B cell (primary cell): Measurements from ENCODE around the gene KLF12. TPM values are rescaled to one million over a fixed set of nuclear protein-coding genes. Genes with fewer than 3 reads are reported as not detected.

Experiments used
- ATAC-seq: fragments of 200-7000 bp; cut with Tn5 transposase; one replicate; pipeline ENCODE4 v1.10.0; 2021; ENCODE audit warnings: low read depth, mild to moderate bottlenecking, moderate number of reproducible peaks, moderate library complexity
- CTCF ChIA-PET: fragments of 350-600 bp; sonication (Branson Sonifier 250); formaldehyde crosslinking; loops from one replicate; lab custom pipeline; 2021; ENCODE audit warnings: antibody characterized with exemption, inconsistent platforms; lab: Charles Lee
- POLR2A ChIA-PET: fragments of 350-600 bp; sonication (Branson Sonifier 250); formaldehyde crosslinking; loops from one replicate; lab custom pipeline; 2021; ENCODE audit warnings: antibody characterized with exemption; lab: Charles Lee
- DNase-seq: peaks from one replicate; pipeline ENCODE4 v3.0.0; 2013
- H2AFZ ChIP-seq: 2 replicates; pipeline ENCODE4 v1.6.1; 2012; ENCODE audit warnings: mild to moderate bottlenecking, low read depth, low read length; ENCODE audit not compliant: insufficient read depth, poor library complexity, severe bottlenecking
- H3K27ac ChIP-seq, 2 donors: 1 replicate in 1 of 2; 2 replicates in 1 of 2; pipeline ENCODE4 v1.5.1; 2012 to 2013; ENCODE audit warnings: low read length in 2 of 2, mild to moderate bottlenecking in 2 of 2, moderate library complexity in 1 of 2
- H3K27me3 ChIP-seq, 4 experiments: fragments of 200-600 bp in 1 of 4; sonication (generic) in 1 of 4; replicated peaks in 1 of 4; 1 replicate in 2 of 4; 2 replicates in 2 of 4; pipeline versions ENCODE4 v1.6.1 to v1.7.0; 2013 to 2016; ENCODE audit warnings: low read length in 3 of 4, mild to moderate bottlenecking in 2 of 4, mixed read lengths in 1 of 4, moderate library complexity in 1 of 4; ENCODE audit not compliant: insufficient read depth in 4 of 4, control insufficient read depth in 3 of 4; ENCODE audit errors: control extremely low read depth in 1 of 4
- H3K36me3 ChIP-seq, 2 experiments: replicated peaks in 1 of 2; 1 replicate in 1 of 2; 2 replicates in 1 of 2; pipeline versions ENCODE4 v1.6.1 to v1.7.1; 2013; ENCODE audit warnings: low read length in 1 of 2; ENCODE audit not compliant: insufficient read depth in 2 of 2, control insufficient read depth in 1 of 2; ENCODE audit errors: control extremely low read depth in 1 of 2, extremely low read depth in 1 of 2
- H3K4me1 ChIP-seq, 2 donors: fragments of 200-600 bp in 1 of 2; sonication (generic) in 1 of 2; 1 replicate in 1 of 2; 2 replicates in 1 of 2; pipeline versions ENCODE4 v1.5.1 to v1.6.1; 2013 to 2017; ENCODE audit warnings: low read length in 2 of 2; ENCODE audit not compliant: control insufficient read depth in 2 of 2, insufficient read depth in 2 of 2
- H3K4me2 ChIP-seq: replicated peaks from 2 replicates; pipeline ENCODE3; 2012; ENCODE audit warnings: mild to moderate bottlenecking, low read depth, low read length; ENCODE audit not compliant: poor library complexity, severe bottlenecking
- H3K4me3 ChIP-seq, 5 experiments: fragments of 200-600 bp in 1 of 5; sonication (generic) in 1 of 5; 1 replicate in 3 of 5; 2 replicates in 2 of 5; pipeline versions ENCODE4 v1.5.1 to v1.7.0; 2011 to 2016; ENCODE audit warnings: low read length in 4 of 5, mild to moderate bottlenecking in 4 of 5, low read depth in 2 of 5, control low read depth in 1 of 5, moderate library complexity in 1 of 5; ENCODE audit not compliant: insufficient read depth in 1 of 5; ENCODE audit errors: control extremely low read depth in 1 of 5, extremely low read depth in 1 of 5
- H3K79me2 ChIP-seq: fragments of 200-600 bp; sonication (generic); one replicate; pipeline ENCODE4 v1.6.0; 2016; ENCODE audit warnings: low read length; ENCODE audit not compliant: control insufficient read depth, insufficient read depth
- H3K9ac ChIP-seq: fragments of 200-600 bp; sonication (generic); 2 replicates; pipeline ENCODE4 v1.6.1; 2017; ENCODE audit warnings: mild to moderate bottlenecking, low read length, moderate library complexity
- H3K9me3 ChIP-seq, 3 donors: one replicate each; pipeline versions ENCODE4 v1.6.1 to v1.7.1; 2013; ENCODE audit warnings: low read length in 2 of 3; ENCODE audit not compliant: control insufficient read depth in 2 of 3, insufficient read depth in 1 of 3; ENCODE audit errors: control extremely low read depth in 1 of 3
- H4K20me1 ChIP-seq: 2 replicates; pipeline ENCODE4 v1.6.0; 2012; ENCODE audit warnings: mild to moderate bottlenecking, low read length; ENCODE audit not compliant: insufficient read depth, control insufficient read depth, poor library complexity, severe bottlenecking
- H3K27ac Mint-ChIP-seq: one replicate; pipeline ENCODE4 v1.8.0; 2021; ENCODE audit warnings: mixed read lengths
- H3K27me3 Mint-ChIP-seq: one replicate; pipeline ENCODE4 v1.8.0; 2021; ENCODE audit warnings: mixed read lengths
- H3K4me1 Mint-ChIP-seq: one replicate; pipeline ENCODE4 v1.8.0; 2021; ENCODE audit warnings: mixed read lengths
- H3K4me3 Mint-ChIP-seq: one replicate; pipeline ENCODE4 v1.8.0; 2021; ENCODE audit warnings: mixed read lengths
- H3K9me3 Mint-ChIP-seq: one replicate; pipeline ENCODE4 v1.8.0; 2022; ENCODE audit warnings: mixed read lengths; ENCODE audit not compliant: insufficient read depth
- CTCF ChIP-seq: fragments of 200-600 bp; IDR thresholded peaks from one replicate; pipeline ENCODE4 v1.8.0; 2022; ENCODE audit warnings: antibody characterized with exemption, mild to moderate bottlenecking
- EZH2 ChIP-seq: IDR thresholded peaks from 2 replicates; pipeline ENCODE4 v1.6.1; 2012; ENCODE audit warnings: borderline replicate concordance, low read depth, mild to moderate bottlenecking, moderate library complexity, low read length; ENCODE audit not compliant: insufficient read depth, poor library complexity, severe bottlenecking
- WGBS: methylation state at CpG from one replicate; pipeline ENCODE4 v1.1.5; 2013; ENCODE audit warnings: missing lambda C conversion rate; ENCODE audit not compliant: insufficient coverage; 5-methylcytosine and 5-hydroxymethylcytosine counted together
- intact Hi-C: fragments of 100-400 bp; cut with micrococcal nuclease; formaldehyde crosslinking; loops from one replicate; pipeline ENCODE4 v1.10.0; 2022
- polyA plus RNA-seq: library from polyadenylated mRNA; depleted of rRNA; stranded (reverse); fragments of >200 nt; gene quantifications from 2 replicates; pipeline ENCODE4 v1.2.3, GENCODE V29; 2012
- total RNA-seq, 2 donors: library from RNA; stranded (reverse); fragments of 120-200 nt in 1 of 2; gene quantifications; 1 replicate in 1 of 2; 2 replicates in 1 of 2; pipeline versions ENCODE4 v1.2.3 to v1.2.4, GENCODE V29; 2013 to 2022

The KLF12 gene
- total and polyA plus RNA-seq, 2 donors (not counting 1 experiment from before 2014, with no cell fraction given), result 6.7 to 55.7 TPM

GRCh38 chr13:74158571-74159352 is 24.6 kb upstream of the KLF12 start:
- no peak overlapping the region for H2AFZ ChIP-seq
- no peak overlapping the region for H3K4me2 ChIP-seq
- no CpG with 5 or more reads among the region's 3 CpGs for WGBS
- Mint-ChIP-seq H3K4me3 (no peak overlapping the region), H3K9me3 (no peaks in the 10 kb centered on the region), H3K27ac (no peak overlapping the region), H3K27me3 (peaks cover 3% of the 10 kb centered on the region), H3K4me1 (no peaks in the 10 kb centered on the region)
- H3K27me3 ChIP-seq, result no peaks in the 10 kb centered on the region
- DNase-seq (no peak), ATAC-seq (no peak)
- H3K9me3 ChIP-seq, result no peaks in the 10 kb centered on the region
- intact Hi-C loops, result no loop called here
- H3K27ac ChIP-seq, result no peak overlapping the region
- H3K4me3 ChIP-seq, result no peak overlapping the region
- H3K4me1 ChIP-seq, result no peaks in the 10 kb centered on the region
- H3K36me3 ChIP-seq, result no peaks in the 10 kb centered on the region
- CTCF ChIA-PET, result no interaction called here
- no peak for TF ChIP-seq EZH2
- TF ChIP-seq CTCF, result no peak
- H3K9ac ChIP-seq, result no peak overlapping the region
- no peaks in the 10 kb centered on the region for H4K20me1 ChIP-seq
- H3K79me2 ChIP-seq, result no peaks in the 10 kb centered on the region
- POLR2A ChIA-PET, result no interaction called here

- Histone ChIP-seq H3K27me3 (no peaks in the 10 kb centered on the region), H4K20me1 (no peaks in the 10 kb centered on the region), H3K9me3 (no peaks in the 10 kb centered on the region), H3K4me2 (no peak overlapping the region), H3K36me3 (no peaks in the 10 kb centered on the region), H3K79me2 (no peaks in the 10 kb centered on the region), H3K4me3 (no peak overlapping the region), H3K27ac (no peak overlapping the region), H2AFZ (no peak overlapping the region), H3K9ac (no peak overlapping the region), H3K4me1 (no peaks in the 10 kb centered on the region)
- H3K4me1 Mint-ChIP-seq, result no peaks in the 10 kb centered on the region
- CTCF ChIA-PET, result no interaction called here
- POLR2A ChIA-PET, result no interaction called here
- H3K9me3 Mint-ChIP-seq, result no peaks in the 10 kb centered on the region
- no peak overlapping the region for H3K27ac Mint-ChIP-seq
- no peak overlapping the region for H3K4me3 Mint-ChIP-seq
- ATAC-seq, result no peak
- no peak for TF ChIP-seq CTCF
- TF ChIP-seq EZH2, result no peak
- 95% methylated on average over 7 of the region's 8 CpGs for WGBS
- no peak for DNase-seq
- intact Hi-C loops, result no loop called here
- H3K27me3 Mint-ChIP-seq, result peaks cover 3% of the 10 kb centered on the region
These were observed 23.8 kb upstream of the KLF12 start for GRCh38 chr13:74158028-74158427.
